ENCODE data around the gene MAP2K3.
"Not testable (repeated sequence)": the region's sequence is repeated elsewhere in the genome, so short reads cannot be mapped to it uniquely, and the experiment has no call there.

The MAP2K3 gene

DNA sequence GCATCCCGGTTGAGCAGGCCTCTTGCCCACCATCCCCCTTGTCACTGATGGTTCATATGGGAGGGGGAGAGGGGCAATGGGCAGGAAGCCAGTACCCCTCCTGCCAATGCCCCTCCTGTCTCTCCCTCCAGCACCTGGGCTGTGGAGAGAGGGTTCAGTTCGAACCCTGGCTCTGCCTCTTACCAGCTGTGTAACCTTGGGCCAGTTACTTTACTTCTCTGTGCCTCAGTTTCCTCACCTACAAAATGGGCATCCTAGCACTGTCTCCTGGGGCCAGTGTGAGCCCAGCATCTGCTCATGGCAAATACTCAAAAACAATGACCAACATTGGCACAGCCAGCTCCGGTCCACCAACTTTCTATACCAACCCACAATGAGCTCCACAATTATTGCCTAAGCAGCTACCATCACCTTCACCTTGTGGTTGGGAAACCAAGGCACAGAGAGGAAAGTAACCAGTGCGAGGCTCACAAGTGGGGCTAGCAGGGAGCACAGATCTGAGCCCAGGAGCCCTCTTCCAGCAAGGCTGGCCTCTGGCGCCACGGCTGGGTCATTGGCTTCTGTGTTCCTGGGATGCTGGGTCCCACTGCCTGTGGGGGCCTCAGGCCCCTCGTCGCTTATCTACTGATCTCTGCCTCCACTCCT is 53.6 kb downstream of the MAP2K3 start:
- not testable (repeated sequence) for DNase-seq

- DNase-seq: no peak
These were observed 54.5 kb downstream of the MAP2K3 start for GRCh38 chr17:21339011-21339410.

GRCh38 chr17:21339571-21339970 is 55.1 kb downstream of the MAP2K3 start:
- not testable (repeated sequence) for DNase-seq

- not testable (repeated sequence) for DNase-seq
These were observed 55.9 kb downstream of the MAP2K3 start for GRCh38 chr17:21340407-21340806.

DNA sequence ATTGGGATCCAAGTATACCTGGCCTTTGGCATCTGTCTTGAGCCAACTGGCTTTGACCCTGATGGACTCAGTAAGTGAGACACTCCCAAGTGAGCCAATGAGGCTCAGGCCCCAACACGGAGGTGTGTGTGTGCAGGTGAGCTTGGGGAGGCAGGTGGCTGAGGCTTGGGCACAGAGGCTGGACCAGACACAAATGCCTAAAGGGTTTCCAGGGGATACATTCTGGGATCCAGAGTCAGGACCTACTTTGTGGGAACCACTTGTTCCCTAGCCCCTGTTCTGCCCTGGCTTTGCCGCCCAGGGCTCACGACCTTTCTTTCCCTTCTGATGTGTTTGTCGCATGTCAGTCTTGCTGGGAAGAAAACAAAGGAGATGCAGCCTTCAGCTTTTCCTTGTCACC is 56.8 kb downstream of the MAP2K3 start:
- DNase-seq: not testable (repeated sequence)

GRCh38 chr17:21341925-21342540 is 57.5 kb downstream of the MAP2K3 start:
- DNase-seq: not testable (repeated sequence)

GRCh38 chr17:21343061-21343949 is 58.8 kb downstream of the MAP2K3 start:
- not testable (repeated sequence) for DNase-seq

- not testable (repeated sequence) for DNase-seq
These were observed 60.3 kb downstream of the MAP2K3 start for GRCh38 chr17:21344801-21345200.

DNA sequence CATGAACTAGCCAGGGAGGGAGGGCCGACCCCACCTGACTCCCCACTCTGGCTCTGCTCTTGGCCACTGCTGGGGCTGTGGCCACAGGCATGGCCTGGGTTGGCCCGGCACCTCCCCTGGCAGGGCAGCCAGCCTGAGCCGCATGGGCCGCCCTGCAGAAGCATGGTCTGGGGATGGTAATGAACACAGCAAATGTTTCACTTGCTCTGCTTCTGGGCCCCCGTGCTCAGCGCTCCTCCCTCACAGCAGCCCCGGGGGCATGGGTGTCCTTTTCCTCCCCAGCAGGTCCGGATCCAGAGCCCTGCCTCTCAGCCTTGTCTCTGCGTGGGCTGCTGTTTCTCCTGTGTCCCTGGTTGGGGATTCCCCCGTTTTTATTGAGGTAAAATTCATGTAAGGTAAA is 60.7 kb downstream of the MAP2K3 start:
- DNase-seq: no peak

DNA sequence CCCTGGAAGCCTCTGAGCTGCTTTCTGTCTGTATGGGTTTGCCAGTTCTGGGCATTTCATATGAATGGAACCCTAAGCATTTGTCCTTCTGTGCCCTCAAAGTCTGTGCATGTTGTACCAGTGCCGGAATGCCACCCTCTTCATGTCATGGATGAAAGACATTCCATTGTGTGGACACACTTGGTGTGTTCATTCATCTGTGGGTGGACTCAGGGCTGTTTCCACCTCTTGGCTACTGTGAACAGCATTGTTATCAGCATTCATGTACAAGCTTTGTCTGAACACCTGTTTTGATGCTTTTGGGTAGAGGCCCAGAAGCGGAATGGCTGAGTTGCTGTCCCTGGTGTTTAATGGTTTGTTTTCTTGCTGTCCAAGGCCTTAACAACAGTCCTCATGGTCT is 61.6 kb downstream of the MAP2K3 start:
- not testable (repeated sequence) for DNase-seq

DNA sequence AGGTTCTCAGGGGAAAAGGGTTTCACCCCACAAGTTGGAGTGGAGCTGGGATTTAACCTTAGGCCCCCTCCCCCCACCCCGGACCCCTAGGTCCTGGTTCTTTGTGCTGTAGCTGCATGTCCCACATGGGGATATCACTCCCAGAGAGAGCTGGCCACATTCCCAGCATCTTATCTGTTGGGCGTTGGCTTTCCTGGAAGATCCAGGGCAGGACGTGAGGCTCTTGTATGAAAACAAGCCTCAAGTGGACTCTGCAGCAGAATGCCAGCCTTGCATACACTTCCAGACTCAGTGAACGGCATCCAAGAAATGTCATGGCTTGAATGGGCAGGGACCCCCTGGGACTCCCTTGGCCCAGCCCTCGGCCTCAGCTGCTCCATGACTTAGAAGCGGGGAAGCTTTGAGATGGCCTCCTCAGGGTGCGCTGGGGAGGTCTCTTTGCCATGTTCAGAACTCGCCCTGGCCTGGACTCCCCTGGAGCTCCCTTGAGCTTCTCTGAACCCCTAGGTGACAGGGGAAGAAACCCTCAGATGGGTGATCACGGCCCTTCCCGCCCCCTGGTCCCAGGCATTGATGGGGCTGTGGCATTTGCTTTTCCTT is 62.2 kb downstream of the MAP2K3 start:
- DNase-seq: not testable (repeated sequence)

GRCh38 chr17:21347660-21348059 is 63.1 kb downstream of the MAP2K3 start:
- not testable (repeated sequence) for DNase-seq

GRCh38 chr17:21348081-21348925 is 63.8 kb downstream of the MAP2K3 start:
- not testable (repeated sequence) for DNase-seq

GRCh38 chr17:21348926-21349261 is 64.4 kb downstream of the MAP2K3 start:
- not testable (repeated sequence) for DNase-seq

- not testable (repeated sequence) for DNase-seq
These were observed 65.0 kb downstream of the MAP2K3 start for GRCh38 chr17:21349358-21350050.

DNA sequence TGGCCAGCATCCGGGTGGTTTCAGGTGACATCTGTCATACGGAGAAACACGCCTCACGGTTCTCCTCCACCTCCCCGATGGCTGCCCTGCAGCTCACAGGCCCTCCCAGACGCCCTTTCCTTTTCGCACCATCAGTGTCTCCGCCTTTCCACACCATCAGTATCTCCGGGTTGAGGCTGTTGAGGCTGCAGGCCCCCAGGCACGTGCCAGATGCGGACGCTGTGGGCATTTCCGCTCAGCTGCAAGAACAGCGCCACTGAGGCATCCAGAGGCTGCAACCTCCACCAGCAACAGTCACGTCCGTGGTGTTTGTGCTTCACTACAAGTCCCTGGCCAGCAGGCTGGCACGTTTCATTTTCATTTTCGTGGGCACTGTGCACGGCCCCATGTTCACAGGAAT is 66.0 kb downstream of the MAP2K3 start:
- not testable (repeated sequence) for DNase-seq

- no peak for DNase-seq
These were observed 67.0 kb downstream of the MAP2K3 start for GRCh38 chr17:21351366-21352065.

- no peak for DNase-seq
These were observed 67.9 kb downstream of the MAP2K3 start for GRCh38 chr17:21352221-21352980.

DNA sequence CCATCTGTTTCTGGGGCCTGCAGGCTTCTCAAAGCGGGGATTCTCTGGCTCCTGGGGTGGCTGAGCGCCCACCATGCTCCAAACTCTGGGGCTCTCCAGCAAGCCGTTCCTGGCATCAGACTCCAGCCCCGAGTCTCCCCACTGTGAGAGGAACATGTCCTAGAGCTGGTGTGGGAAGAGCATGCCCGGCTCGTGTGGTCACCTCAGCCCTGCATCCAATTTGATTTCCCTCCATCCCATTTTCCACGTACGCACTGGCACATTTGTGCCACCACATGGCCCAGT is 68.4 kb downstream of the MAP2K3 start:
- DNase-seq: no peak

GRCh38 chr17:21353326-21354010 is 69.0 kb downstream of the MAP2K3 start:
- no peak for DNase-seq

All from NCI-H510A (cell line).